ENCODE results near the gene CEACAM6.

CEACAM6 gene

GRCh38 chr19:41796901-41797300 is 41.6 kb downstream of the CEACAM6 start:
- Histone ChIP-seq H3K9ac (ENCODE audit: low read depth, low read length) (no peak overlapping the region), H3K4me1 (ENCODE audit: insufficient read depth, low read length) (no peaks in the 10 kb centered on the region), H3K9me3 (ENCODE audit: control insufficient read depth, insufficient read depth, low read length) (no peaks in the 10 kb centered on the region; the same call in 1 of the 2 replicates), H3K36me3 (ENCODE audit: insufficient read depth, low read length) (no peaks in the 10 kb centered on the region)

GRCh38 chr19:41799444-41800000 is 44.2 kb downstream of the CEACAM6 start:
- Histone ChIP-seq H3K4me1 (ENCODE audit: insufficient read depth, low read length) (no peaks in the 10 kb centered on the region), H3K9me3 (ENCODE audit: control insufficient read depth, insufficient read depth, low read length) (no peaks in the 10 kb centered on the region; the same call in 1 of the 2 replicates), H3K36me3 (ENCODE audit: insufficient read depth, low read length) (no peaks in the 10 kb centered on the region), H3K9ac (ENCODE audit: low read depth, low read length) (no peak overlapping the region)

- Histone ChIP-seq H3K36me3 (ENCODE audit: insufficient read depth, low read length) (no peaks in the 10 kb centered on the region), H3K9ac (ENCODE audit: low read depth, low read length) (no peak overlapping the region), H3K9me3 (ENCODE audit: control insufficient read depth, insufficient read depth, low read length) (no peaks in the 10 kb centered on the region; the same call in 1 of the 2 replicates), H3K4me1 (ENCODE audit: insufficient read depth, low read length) (no peaks in the 10 kb centered on the region)
These were observed 45.7 kb downstream of the CEACAM6 start for GRCh38 chr19:41801031-41801430.

GRCh38 chr19:41801792-41802211 is 46.5 kb downstream of the CEACAM6 start:
- Histone ChIP-seq H3K36me3 (ENCODE audit: insufficient read depth, low read length) (no peaks in the 10 kb centered on the region), H3K4me1 (ENCODE audit: insufficient read depth, low read length) (no peaks in the 10 kb centered on the region), H3K9ac (ENCODE audit: low read depth, low read length) (no peak overlapping the region), H3K9me3 (ENCODE audit: control insufficient read depth, insufficient read depth, low read length) (no peaks in the 10 kb centered on the region; the same call in 1 of the 2 replicates)

GRCh38 chr19:41802770-41803169 is 47.4 kb downstream of the CEACAM6 start:
- Histone ChIP-seq H3K4me1 (ENCODE audit: insufficient read depth, low read length) (no peaks in the 10 kb centered on the region), H3K36me3 (ENCODE audit: insufficient read depth, low read length) (no peaks in the 10 kb centered on the region), H3K9ac (ENCODE audit: low read depth, low read length) (no peak overlapping the region), H3K9me3 (ENCODE audit: control insufficient read depth, insufficient read depth, low read length) (no peaks in the 10 kb centered on the region; the same call in 1 of the 2 replicates)

GRCh38 chr19:41804336-41804735 is 49.0 kb downstream of the CEACAM6 start:
- Histone ChIP-seq H3K9ac (ENCODE audit: low read depth, low read length) (no peak overlapping the region), H3K4me1 (ENCODE audit: insufficient read depth, low read length) (no peaks in the 10 kb centered on the region), H3K36me3 (ENCODE audit: insufficient read depth, low read length) (no peaks in the 10 kb centered on the region), H3K9me3 (ENCODE audit: control insufficient read depth, insufficient read depth, low read length) (no peaks in the 10 kb centered on the region; the same call in 1 of the 2 replicates)

- no peaks in the 10 kb centered on the region for H3K36me3 ChIP-seq (ENCODE audit: insufficient read depth, low read length)
- H3K9me3 ChIP-seq (ENCODE audit: control insufficient read depth, insufficient read depth, low read length): no peaks in the 10 kb centered on the region; the same call in 1 of the 2 replicates
These were observed 51.8 kb downstream of the CEACAM6 start for GRCh38 chr19:41807176-41807575.

GRCh38 chr19:41808663-41809566 is 53.6 kb downstream of the CEACAM6 start:
- H3K9ac ChIP-seq (ENCODE audit: low read depth, low read length): no peak overlapping the region
- no peaks in the 10 kb centered on the region; the same call in 1 of the 2 replicates for H3K9me3 ChIP-seq (ENCODE audit: control insufficient read depth, insufficient read depth, low read length)
- no peaks in the 10 kb centered on the region for H3K4me1 ChIP-seq (ENCODE audit: insufficient read depth, low read length)
- H3K36me3 ChIP-seq (ENCODE audit: insufficient read depth, low read length): no peaks in the 10 kb centered on the region

More at GRCh38 chr19:41807176-41807575, 51.8 kb downstream of the CEACAM6 start:
- no peaks in the 10 kb centered on the region for H3K4me1 ChIP-seq (ENCODE audit: insufficient read depth, low read length)
- no peak overlapping the region for H3K9ac ChIP-seq (ENCODE audit: low read depth, low read length)

GRCh38 chr19:41810301-41810700 is 55.0 kb downstream of the CEACAM6 start:
- Histone ChIP-seq H3K36me3 (ENCODE audit: insufficient read depth, low read length) (no peaks in the 10 kb centered on the region), H3K9me3 (ENCODE audit: control insufficient read depth, insufficient read depth, low read length) (no peaks in the 10 kb centered on the region; the same call in 1 of the 2 replicates), H3K9ac (ENCODE audit: low read depth, low read length) (no peak overlapping the region), H3K4me1 (ENCODE audit: insufficient read depth, low read length) (no peaks in the 10 kb centered on the region)

- Histone ChIP-seq H3K9me3 (ENCODE audit: control insufficient read depth, insufficient read depth, low read length) (no peaks in the 10 kb centered on the region; the same call in 1 of the 2 replicates), H3K9ac (ENCODE audit: low read depth, low read length) (no peak overlapping the region), H3K36me3 (ENCODE audit: insufficient read depth, low read length) (no peaks in the 10 kb centered on the region), H3K4me1 (ENCODE audit: insufficient read depth, low read length) (no peaks in the 10 kb centered on the region)
These were observed 55.7 kb downstream of the CEACAM6 start for GRCh38 chr19:41811036-41811435.

GRCh38 chr19:41811981-41812380 is 56.7 kb downstream of the CEACAM6 start:
- Histone ChIP-seq H3K9ac (ENCODE audit: low read depth, low read length) (no peak overlapping the region), H3K4me1 (ENCODE audit: insufficient read depth, low read length) (no peaks in the 10 kb centered on the region), H3K9me3 (ENCODE audit: control insufficient read depth, insufficient read depth, low read length) (no peaks in the 10 kb centered on the region), H3K36me3 (ENCODE audit: insufficient read depth, low read length) (no peaks in the 10 kb centered on the region)

- Histone ChIP-seq H3K9me3 (ENCODE audit: control insufficient read depth, insufficient read depth, low read length) (no peaks in the 10 kb centered on the region), H3K36me3 (ENCODE audit: insufficient read depth, low read length) (no peaks in the 10 kb centered on the region), H3K4me1 (ENCODE audit: insufficient read depth, low read length) (no peaks in the 10 kb centered on the region), H3K9ac (ENCODE audit: low read depth, low read length) (no peak overlapping the region)
These were observed 58.6 kb downstream of the CEACAM6 start for GRCh38 chr19:41813911-41814310.

GRCh38 chr19:41815301-41815700 is 60.0 kb downstream of the CEACAM6 start:
- H3K36me3 ChIP-seq (ENCODE audit: insufficient read depth, low read length): no peaks in the 10 kb centered on the region
- no peak overlapping the region for H3K9ac ChIP-seq (ENCODE audit: low read depth, low read length)
- no peaks in the 10 kb centered on the region for H3K4me1 ChIP-seq (ENCODE audit: insufficient read depth, low read length)
- no peaks in the 10 kb centered on the region for H3K9me3 ChIP-seq (ENCODE audit: control insufficient read depth, insufficient read depth, low read length)

- Histone ChIP-seq H3K9me3 (ENCODE audit: control insufficient read depth, insufficient read depth, low read length) (no peaks in the 10 kb centered on the region), H3K36me3 (ENCODE audit: insufficient read depth, low read length) (no peaks in the 10 kb centered on the region), H3K9ac (ENCODE audit: low read depth, low read length) (no peak overlapping the region), H3K4me1 (ENCODE audit: insufficient read depth, low read length) (no peaks in the 10 kb centered on the region)
These were observed 61.4 kb downstream of the CEACAM6 start for GRCh38 chr19:41816761-41817160.
